Breast epithelium (tissue), 4 donors: ENCODE results near the gene CCDC188. TPM values are rescaled to one million over a fixed set of nuclear protein-coding genes. Genes with fewer than 3 reads are reported as not detected.

Experiments
- DNase-seq, 2 donors: peaks; one replicate each; pipeline ENCODE4 v3.0.0-alpha.2; 2019; ENCODE audit warnings: low spot score in 2 of 2
- H3K27ac ChIP-seq, 2 donors: fragments of 200-600 bp; sonication (generic) in 1 of 2; one replicate each; pipeline ENCODE4 v1.5.1; 2016 to 2019; ENCODE audit warnings: mild to moderate bottlenecking in 1 of 2
- H3K27me3 ChIP-seq, 2 donors: fragments of 200-600 bp; sonication (generic) in 1 of 2; one replicate each; pipeline versions ENCODE4 v1.5.1 to v1.6.0; 2017 to 2019; ENCODE audit warnings: control low read depth in 1 of 2, mild to moderate bottlenecking in 1 of 2
- H3K36me3 ChIP-seq: fragments of 200-600 bp; one replicate; pipeline ENCODE4 v1.5.1; 2019
- H3K4me1 ChIP-seq, 2 donors: fragments of 200-600 bp; sonication (generic); one replicate each; pipeline ENCODE4 v1.5.1; 2016 to 2019; ENCODE audit warnings: control low read depth in 1 of 2
- H3K4me3 ChIP-seq, 3 donors: fragments of 200-600 bp; sonication (generic); 1 replicate in 2 of 3; 2 replicates in 1 of 3; pipeline ENCODE4 v1.5.1; 2016 to 2019; ENCODE audit warnings: mild to moderate bottlenecking in 3 of 3, moderate library complexity in 2 of 3
- H3K9me3 ChIP-seq, 2 donors: fragments of 200-600 bp; sonication (generic) in 1 of 2; one replicate each; pipeline ENCODE4 v1.5.1; 2016 to 2019; ENCODE audit warnings: control low read depth in 1 of 2
- CTCF ChIP-seq, 3 donors: fragments of 450-650 bp; IDR thresholded peaks; one replicate each; pipeline ENCODE4 v1.5.1; 2016 to 2017; ENCODE audit warnings: antibody characterized with exemption in 3 of 3, mild to moderate bottlenecking in 3 of 3, moderate library complexity in 3 of 3
- POLR2A ChIP-seq: fragments of 450-650 bp; IDR thresholded peaks from one replicate; pipeline ENCODE4 v1.6.1; 2016; ENCODE audit warnings: antibody characterized with exemption, mild to moderate bottlenecking, moderate library complexity
- POLR2AphosphoS5 ChIP-seq, 3 donors: sonication (generic); formaldehyde crosslinking; IDR thresholded peaks; one replicate each; pipeline ENCODE4 v1.6.1; 2017; ENCODE audit warnings: antibody characterized with exemption in 3 of 3
- intact Hi-C: fragments of 100-400 bp; cut with DNase I; formaldehyde crosslinking; loops from one replicate; pipeline ENCODE4 v1.15.1; 2023; ENCODE audit warnings: low total_unique reads
- total RNA-seq, 3 donors: library from RNA; depleted of rRNA; stranded (reverse); fragments of >200 nt; gene quantifications; one replicate each; pipeline ENCODE4 v1.1.0, GENCODE V29; 2016

CCDC188 gene
- total RNA-seq, 3 donors from 2014 or later, result 0.66 TPM; not detected in 2

- Histone ChIP-seq H3K4me3 (no peak overlapping the region), H3K27me3 (no peaks in the 10 kb centered on the region), H3K27ac (no peak overlapping the region), H3K9me3 (no peaks in the 10 kb centered on the region), H3K36me3 (no peaks in the 10 kb centered on the region), H3K4me1 (peaks cover 12 to 18% of the 10 kb centered on the region in 2 donors)
- no peak for TF ChIP-seq CTCF (IDR thresholded peaks at IDR 0.05)
- TF ChIP-seq POLR2A, result no peak
- TF ChIP-seq POLR2AphosphoS5 (IDR thresholded peaks at IDR 0.05), result no peak
- no peak for DNase-seq
- intact Hi-C loops, result no loop called here
Observed at GRCh38 chr22:20139391-20140106, 11.3 kb downstream of the CCDC188 start.

- Histone ChIP-seq H3K36me3 (no peaks in the 10 kb centered on the region), H3K9me3 (no peaks in the 10 kb centered on the region), H3K4me3 (no peak overlapping the region), H3K27ac (no peak overlapping the region), H3K4me1 (peaks cover 12 to 18% of the 10 kb centered on the region in 2 donors), H3K27me3 (no peaks in the 10 kb centered on the region)
- no peak for DNase-seq
- intact Hi-C loops, result no loop called here
- TF ChIP-seq CTCF (IDR thresholded peaks at IDR 0.05) (no peak), POLR2AphosphoS5 (IDR thresholded peaks at IDR 0.05) (no peak), POLR2A (no peak)
Observed at GRCh38 chr22:20138868-20139267, 12.0 kb downstream of the CCDC188 start.

GRCh38 chr22:20138417-20138738 is 12.5 kb downstream of the CCDC188 start:
- DNase-seq, result no peak
- Histone ChIP-seq H3K27ac (no peak overlapping the region), H3K4me1 (peaks cover 12 to 18% of the 10 kb centered on the region in 2 donors), H3K4me3 (no peak overlapping the region), H3K36me3 (no peaks in the 10 kb centered on the region), H3K27me3 (no peaks in the 10 kb centered on the region), H3K9me3 (no peaks in the 10 kb centered on the region)
- no peak for TF ChIP-seq POLR2AphosphoS5 (IDR thresholded peaks at IDR 0.05)
- no peak for TF ChIP-seq CTCF (IDR thresholded peaks at IDR 0.05)
- no peak for TF ChIP-seq POLR2A
- intact Hi-C loops, result no loop called here

GRCh38 chr22:20137671-20138416 is 13.0 kb downstream of the CCDC188 start:
- no peak for TF ChIP-seq CTCF (IDR thresholded peaks at IDR 0.05)
- TF ChIP-seq POLR2AphosphoS5 (IDR thresholded peaks at IDR 0.05), result no peak
- TF ChIP-seq POLR2A, result no peak
- Histone ChIP-seq H3K27me3 (no peaks in the 10 kb centered on the region), H3K27ac (peak overlapping the region in 1 of 2 donors; percentile 43), H3K4me3 (peak overlapping the region in 1 of 3 donors; percentile 39), H3K9me3 (no peaks in the 10 kb centered on the region), H3K36me3 (no peaks in the 10 kb centered on the region), H3K4me1 (peaks cover 16 to 22% of the 10 kb centered on the region in 2 donors)
- no peak for DNase-seq
- intact Hi-C loops, result no loop called here

- TF ChIP-seq POLR2A, result no peak
- Histone ChIP-seq H3K9me3 (no peaks in the 10 kb centered on the region), H3K4me1 (peaks cover 19 to 28% of the 10 kb centered on the region in 2 donors), H3K36me3 (no peaks in the 10 kb centered on the region), H3K27ac (no peak overlapping the region), H3K27me3 (no peaks in the 10 kb centered on the region), H3K4me3 (no peak overlapping the region)
- no peak for DNase-seq
- intact Hi-C loops, result no loop called here
Observed at GRCh38 chr22:20137113-20137512, 13.7 kb downstream of the CCDC188 start.
